Measurements from ENCODE around the gene SCN4A.
"Not testable (repeated sequence)": the region's sequence is repeated elsewhere in the genome, so short reads cannot be mapped to it uniquely, and the experiment has no call there.

Gene SCN4A

GRCh38 chr17:63972796-63973195 is at the start of gene SCN4A:
Gene SCN4A (minus strand): TSS chr17:63972918. CDS start chr17:63972841, 77 bp downstream.
- Histone ChIP-seq H3K4me3 (replicated peaks; ENCODE audit: low read depth, low read length) (no peak within 1 kb of the TSS), H3K27me3 (replicated peaks; ENCODE audit: control insufficient read depth, insufficient read depth, low read length) (no peaks in the 10 kb centered on the region), H3K36me3 (ENCODE audit: control insufficient read depth, insufficient read depth, low read length) (no peaks in the 10 kb centered on the region)
- TF ChIP-seq, protein P1, sequence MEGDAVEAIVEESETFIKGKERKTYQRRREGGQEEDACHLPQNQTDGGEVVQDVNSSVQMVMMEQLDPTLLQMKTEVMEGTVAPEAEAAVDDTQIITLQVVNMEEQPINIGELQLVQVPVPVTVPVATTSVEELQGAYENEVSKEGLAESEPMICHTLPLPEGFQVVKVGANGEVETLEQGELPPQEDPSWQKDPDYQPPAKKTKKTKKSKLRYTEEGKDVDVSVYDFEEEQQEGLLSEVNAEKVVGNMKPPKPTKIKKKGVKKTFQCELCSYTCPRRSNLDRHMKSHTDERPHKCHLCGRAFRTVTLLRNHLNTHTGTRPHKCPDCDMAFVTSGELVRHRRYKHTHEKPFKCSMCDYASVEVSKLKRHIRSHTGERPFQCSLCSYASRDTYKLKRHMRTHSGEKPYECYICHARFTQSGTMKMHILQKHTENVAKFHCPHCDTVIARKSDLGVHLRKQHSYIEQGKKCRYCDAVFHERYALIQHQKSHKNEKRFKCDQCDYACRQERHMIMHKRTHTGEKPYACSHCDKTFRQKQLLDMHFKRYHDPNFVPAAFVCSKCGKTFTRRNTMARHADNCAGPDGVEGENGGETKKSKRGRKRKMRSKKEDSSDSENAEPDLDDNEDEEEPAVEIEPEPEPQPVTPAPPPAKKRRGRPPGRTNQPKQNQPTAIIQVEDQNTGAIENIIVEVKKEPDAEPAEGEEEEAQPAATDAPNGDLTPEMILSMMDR (IDR thresholded peaks at IDR 0.05; ENCODE audit: insufficient read depth, low read length, poor library complexity, severe bottlenecking): no peak
- DNase-seq (ENCODE audit: extremely low read depth, insufficient read length): no peak

DNA sequence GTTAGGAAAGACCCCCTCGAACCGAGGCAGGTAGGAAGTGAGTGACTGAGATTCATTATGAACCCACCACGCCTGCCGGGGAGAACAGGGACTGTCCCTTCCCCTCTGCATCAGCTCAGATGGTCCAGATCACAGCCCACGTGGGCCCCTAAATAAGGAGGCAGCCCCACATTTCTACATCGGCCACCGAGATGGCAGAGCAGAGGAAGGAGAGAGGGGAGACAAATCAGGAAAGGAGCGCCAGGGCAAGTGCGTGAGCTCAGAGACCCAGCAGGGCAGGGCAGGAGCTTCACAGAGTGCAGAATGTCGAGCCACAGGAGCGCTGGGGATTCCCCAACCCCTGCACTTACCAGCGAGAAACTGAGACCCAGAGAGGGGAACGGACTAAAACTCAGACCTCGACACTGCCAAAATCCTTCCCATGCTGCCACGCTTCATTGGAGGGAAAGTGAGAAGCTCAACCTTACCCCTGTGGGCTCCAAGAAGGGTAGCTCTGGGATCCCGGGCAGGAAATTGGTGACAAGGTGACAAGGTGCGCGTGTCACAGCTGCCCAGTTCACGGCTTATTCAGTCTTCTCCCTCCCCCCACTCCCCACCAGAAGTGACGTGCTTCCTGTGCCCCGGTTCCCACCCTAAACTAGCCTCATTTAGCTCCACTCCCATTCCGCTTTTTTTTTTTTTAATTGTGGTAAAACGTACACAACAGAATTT is 47.5 kb upstream of the SCN4A start, which contains the start of gene ICAM2:
ICAM2 (minus strand) TSS at position 578 of the 711 bp plus-strand sequence. CDS start 13,942 bp downstream, outside the sequence.
- peak; percentile 85 for DNase-seq (ENCODE audit: extremely low read depth, insufficient read length)
- H3K4me3 ChIP-seq (replicated peaks; ENCODE audit: low read depth, low read length): peak within 1 kb of the TSS; percentile 76
- H3K36me3 ChIP-seq (ENCODE audit: control insufficient read depth, insufficient read depth, low read length): no peaks in the 10 kb centered on the region
- H3K27me3 ChIP-seq (replicated peaks; ENCODE audit: control insufficient read depth, insufficient read depth, low read length): no peaks in the 10 kb centered on the region
- TF ChIP-seq, protein P1 (IDR thresholded peaks at IDR 0.05; ENCODE audit: insufficient read depth, low read length, poor library complexity, severe bottlenecking): no peak

GRCh38 chr17:64019551-64019961 is 46.8 kb upstream of the SCN4A start:
- not testable (repeated sequence) for DNase-seq (ENCODE audit: extremely low read depth, insufficient read length); H3K27me3 ChIP-seq (replicated peaks; ENCODE audit: control insufficient read depth, insufficient read depth, low read length)
- peak overlapping the region; percentile 76 for H3K4me3 ChIP-seq (replicated peaks; ENCODE audit: low read depth, low read length)

GRCh38 chr17:64017381-64017980 is 44.8 kb upstream of the SCN4A start:
- TF ChIP-seq, protein P1 (IDR thresholded peaks at IDR 0.05; ENCODE audit: insufficient read depth, low read length, poor library complexity, severe bottlenecking): peak; percentile 25
- DNase-seq (ENCODE audit: extremely low read depth, insufficient read length): no peak
- Histone ChIP-seq H3K4me3 (replicated peaks; ENCODE audit: low read depth, low read length) (no peak overlapping the region), H3K27me3 (replicated peaks; ENCODE audit: control insufficient read depth, insufficient read depth, low read length) (no peaks in the 10 kb centered on the region), H3K36me3 (ENCODE audit: control insufficient read depth, insufficient read depth, low read length) (no peaks in the 10 kb centered on the region)

More at GRCh38 chr17:64019551-64019961, 46.8 kb upstream of the SCN4A start:
- H3K36me3 ChIP-seq (ENCODE audit: control insufficient read depth, insufficient read depth, low read length): not testable (repeated sequence)

- Histone ChIP-seq H3K4me3 (replicated peaks; ENCODE audit: low read depth, low read length) (peak overlapping the region; percentile 31), H3K36me3 (ENCODE audit: control insufficient read depth, insufficient read depth, low read length) (no peaks in the 10 kb centered on the region), H3K27me3 (replicated peaks; ENCODE audit: control insufficient read depth, insufficient read depth, low read length) (no peaks in the 10 kb centered on the region)
- no peak for DNase-seq (ENCODE audit: extremely low read depth, insufficient read length)
- TF ChIP-seq, protein P1 (IDR thresholded peaks at IDR 0.05; ENCODE audit: insufficient read depth, low read length, poor library complexity, severe bottlenecking): no peak
Measured at GRCh38 chr17:64016974-64017373, 44.3 kb upstream of the SCN4A start.

GRCh38 chr17:64016231-64016784 is 43.6 kb upstream of the SCN4A start:
- TF ChIP-seq, protein P1 (IDR thresholded peaks at IDR 0.05; ENCODE audit: insufficient read depth, low read length, poor library complexity, severe bottlenecking): peak; percentile 36
- Histone ChIP-seq H3K4me3 (replicated peaks; ENCODE audit: low read depth, low read length) (peak overlapping the region; percentile 41), H3K27me3 (replicated peaks; ENCODE audit: control insufficient read depth, insufficient read depth, low read length) (no peaks in the 10 kb centered on the region), H3K36me3 (ENCODE audit: control insufficient read depth, insufficient read depth, low read length) (no peaks in the 10 kb centered on the region)
- DNase-seq (ENCODE audit: extremely low read depth, insufficient read length): no peak
